HG02973 (cell line): ENCODE results near the gene PLEKHA8.

Experiments
- ATAC-seq: cut with Tn5 transposase; IDR thresholded peaks from one replicate; pipeline ENCODE4 v1.9.1; 2021; ENCODE audit warnings: moderate library complexity; ENCODE audit not compliant: unreplicated experiment

Gene PLEKHA8

GRCh38 chr7:30142710-30143109 lies 114.5 kb downstream of the PLEKHA8 start:
- no peak for ATAC-seq

GRCh38 chr7:30143748-30144251 lies 115.6 kb downstream of the PLEKHA8 start:
- no peak for ATAC-seq

- no peak for ATAC-seq
These were observed 116.6 kb downstream of the PLEKHA8 start for GRCh38 chr7:30144657-30145306.

GRCh38 chr7:30145426-30145970 lies 117.3 kb downstream of the PLEKHA8 start:
- ATAC-seq = no peak

- no peak for ATAC-seq
These were observed 118.0 kb downstream of the PLEKHA8 start for GRCh38 chr7:30146127-30146612.

GRCh38 chr7:30147223-30147622 lies 119.0 kb downstream of the PLEKHA8 start:
- ATAC-seq = no peak

GRCh38 chr7:30147785-30148184 lies 119.6 kb downstream of the PLEKHA8 start:
- no peak for ATAC-seq

- ATAC-seq = no peak
These were observed 120.2 kb downstream of the PLEKHA8 start for GRCh38 chr7:30148426-30148825.

- ATAC-seq = no peak
These were observed 120.8 kb downstream of the PLEKHA8 start for GRCh38 chr7:30148951-30149459.

GRCh38 chr7:30149640-30150272 lies 121.5 kb downstream of the PLEKHA8 start:
- no peak for ATAC-seq

- no peak for ATAC-seq
These were observed 122.5 kb downstream of the PLEKHA8 start for GRCh38 chr7:30150711-30151110.

- ATAC-seq = no peak
These were observed 125.9 kb downstream of the PLEKHA8 start for GRCh38 chr7:30154111-30154587.

GRCh38 chr7:30155481-30155880 lies 127.3 kb downstream of the PLEKHA8 start:
- ATAC-seq = no peak

GRCh38 chr7:30157204-30157603 lies 129.0 kb downstream of the PLEKHA8 start:
- no peak for ATAC-seq

GRCh38 chr7:30159163-30159562 lies 131.0 kb downstream of the PLEKHA8 start:
- no peak for ATAC-seq

GRCh38 chr7:30159698-30160143 lies 131.5 kb downstream of the PLEKHA8 start:
- no peak for ATAC-seq

GRCh38 chr7:30160329-30160728 lies 132.1 kb downstream of the PLEKHA8 start:
- ATAC-seq = no peak

- no peak for ATAC-seq
These were observed 133.9 kb downstream of the PLEKHA8 start for GRCh38 chr7:30162133-30162532.

GRCh38 chr7:30162622-30163124 lies 134.5 kb downstream of the PLEKHA8 start:
- no peak for ATAC-seq

- no peak for ATAC-seq
These were observed 135.2 kb downstream of the PLEKHA8 start for GRCh38 chr7:30163231-30163894.

GRCh38 chr7:30164567-30164966 lies 136.4 kb downstream of the PLEKHA8 start:
- no peak for ATAC-seq
